ENCODE results near the gene PBXIP1. TPM values are rescaled to one million over a fixed set of nuclear protein-coding genes. Genes with fewer than 3 reads are reported as not detected.

Gene PBXIP1
- total and polyA plus RNA-seq, 2 donors from 2014 or later: 83.9 to 115 TPM

GRCh38 chr1:154935749-154936554, 19.9 kb downstream of the PBXIP1 start:
- Histone ChIP-seq H3K4me3 (ENCODE audit: low read length in 3 of 3) (peak overlapping the region; percentile 82 to 98 (median 91)), H3K27ac (ENCODE audit: low read depth in 2 of 2, low read length in 2 of 2) (peak overlapping the region; percentile 100), H3K9ac (ENCODE audit: low read length in 3 of 3) (peak overlapping the region; percentile 48 to 99 (median 92)), H3K4me1 (ENCODE audit: control insufficient read depth in 2 of 3, insufficient read depth in 2 of 3, low read depth in 1 of 3, low read length in 3 of 3) (peaks cover 0 to 14% (median 10%) of the 10 kb centered on the region in 3 donors), H3K9me3 (ENCODE audit: control insufficient read depth in 2 of 3, insufficient read depth in 1 of 3, low read length in 3 of 3) (no peaks in the 10 kb centered on the region), H3K27me3 (ENCODE audit: control insufficient read depth, insufficient read depth, low read length) (no peaks in the 10 kb centered on the region), H3K36me3 (ENCODE audit: control insufficient read depth in 2 of 3, insufficient read depth in 3 of 3, low read length in 3 of 3) (no peaks in the 10 kb centered on the region)
- intact Hi-C loops (cut with DNase I): no loop called here
- no peak for TF ChIP-seq CTCF (IDR thresholded peaks at IDR 0.05; ENCODE audit: borderline replicate concordance, extremely low read depth, insufficient read depth)
- peak in 1 of 5 donors; percentile 71 for DNase-seq
- FAIRE-seq: no peak

- FAIRE-seq (no peak), DNase-seq (peak in 1 of 5 donors; percentile 46)
- H3K4me3 ChIP-seq (ENCODE audit: low read length in 3 of 3): no peak overlapping the region
- peaks cover 0 to 11% (median 10%) of the 10 kb centered on the region in 3 donors for H3K4me1 ChIP-seq (ENCODE audit: control insufficient read depth in 2 of 3, insufficient read depth in 2 of 3, low read depth in 1 of 3, low read length in 3 of 3)
- no peak for TF ChIP-seq CTCF (IDR thresholded peaks at IDR 0.05; ENCODE audit: borderline replicate concordance, extremely low read depth, insufficient read depth)
- peaks cover 0 to under 1% (median 0%) of the 10 kb centered on the region in 3 donors for H3K36me3 ChIP-seq (ENCODE audit: control insufficient read depth in 2 of 3, insufficient read depth in 3 of 3, low read length in 3 of 3)
- intact Hi-C loops (cut with DNase I): no loop called here
- no peaks in the 10 kb centered on the region for H3K9me3 ChIP-seq (ENCODE audit: control insufficient read depth in 2 of 3, insufficient read depth in 1 of 3, low read length in 3 of 3)
- H3K27ac ChIP-seq (ENCODE audit: low read depth in 2 of 2, low read length in 2 of 2): no peak overlapping the region
- no peak overlapping the region for H3K9ac ChIP-seq (ENCODE audit: low read length in 3 of 3)
- no peaks in the 10 kb centered on the region for H3K27me3 ChIP-seq (ENCODE audit: control insufficient read depth, insufficient read depth, low read length)
Observed at GRCh38 chr1:154934358-154934948, 21.4 kb downstream of the PBXIP1 start.

- H3K9ac ChIP-seq (ENCODE audit: low read length in 3 of 3): peak overlapping the region in 1 of 3 donors; percentile 15
- peaks cover 0 to 6% (median 0%) of the 10 kb centered on the region in 3 donors for H3K4me1 ChIP-seq (ENCODE audit: control insufficient read depth in 2 of 3, insufficient read depth in 2 of 3, low read depth in 1 of 3, low read length in 3 of 3)
- H3K9me3 ChIP-seq (ENCODE audit: control insufficient read depth in 2 of 3, insufficient read depth in 1 of 3, low read length in 3 of 3): no peaks in the 10 kb centered on the region
- FAIRE-seq (no peak), DNase-seq (peak in 1 of 5 donors; percentile 88)
- peak overlapping the region in 1 of 2 donors; percentile 28 for H3K27ac ChIP-seq (ENCODE audit: low read depth in 2 of 2, low read length in 2 of 2)
- TF ChIP-seq CTCF (IDR thresholded peaks at IDR 0.05; ENCODE audit: borderline replicate concordance, extremely low read depth, insufficient read depth): no peak
- peaks cover 0 to 11% (median 7%) of the 10 kb centered on the region in 3 donors for H3K36me3 ChIP-seq (ENCODE audit: control insufficient read depth in 2 of 3, insufficient read depth in 3 of 3, low read length in 3 of 3)
- H3K4me3 ChIP-seq (ENCODE audit: low read length in 3 of 3): no peak overlapping the region
- no peaks in the 10 kb centered on the region for H3K27me3 ChIP-seq (ENCODE audit: control insufficient read depth, insufficient read depth, low read length)
- intact Hi-C loops (cut with DNase I): no loop called here
Observed at GRCh38 chr1:154931940-154932487, 23.9 kb downstream of the PBXIP1 start.
